GM12874 (cell line): ENCODE data around the gene TMC4.

Experiments used
- CTCF ChIP-seq: IDR thresholded peaks from 2 replicates; pipeline ENCODE4 v1.5.1; 2011; ENCODE audit warnings: low read depth, mild to moderate bottlenecking, control low read depth, low read length, moderate library complexity; ENCODE audit not compliant: insufficient read depth

TMC4 gene

GRCh38 chr19:54115109-54116063 is 57.6 kb downstream of the TMC4 start, which contains the start of the genes PRPF31 and TFPT:
TSS of gene PRPF31 (plus strand) at chr19:54115754. CDS start at chr19:54118279, 2,525 bp downstream.
TSS of gene TFPT (minus strand) at chr19:54115657. CDS start at chr19:54115269, 388 bp downstream.
- TF ChIP-seq CTCF: no peak

GRCh38 chr19:54114340-54115108 is 58.4 kb downstream of the TMC4 start:
- TF ChIP-seq CTCF: no peak
